Neural cell (in vitro differentiated cells): ENCODE results near the gene PRKCA. TPM values are rescaled to one million over a fixed set of nuclear protein-coding genes. Genes with fewer than 3 reads are reported as not detected.
A peak's percentile ranks its signal among the peaks of the same experiment; 100 is the strongest.
"Not testable (repeated sequence)": the region's sequence is repeated elsewhere in the genome, so short reads cannot be mapped to it uniquely, and the experiment has no call there.

ENCODE experiments used
- H2AFZ ChIP-seq: fragments of 200-600, 300-800 bp; sonication (generic), shearing (Covaris generic); 2 replicates; pipeline ENCODE4 v1.6.0; 2014; ENCODE audit warnings: low read depth, mild to moderate bottlenecking, antibody characterized with exemption, low read length, moderate library complexity
- H3F3A ChIP-seq: fragments of 200-600 bp; shearing (Covaris generic); 2 replicates; pipeline ENCODE4 v1.6.1; 2016; ENCODE audit warnings: mild to moderate bottlenecking, moderate library complexity, mixed read lengths, antibody characterized with exemption, low read length; ENCODE audit not compliant: insufficient read depth, poor library complexity, severe bottlenecking
- H3K27ac ChIP-seq: fragments of 200-600, 300-800 bp; sonication (generic), shearing (Covaris generic); 2 replicates; pipeline ENCODE4 v1.5.1; 2014; ENCODE audit warnings: mild to moderate bottlenecking, low read length, moderate library complexity
- H3K27me3 ChIP-seq: fragments of 300-800, 200-600 bp; sonication (generic), shearing (Covaris generic); 2 replicates; pipeline ENCODE4 v1.6.0; 2014; ENCODE audit warnings: mild to moderate bottlenecking, low read depth, low read length, moderate library complexity; ENCODE audit not compliant: insufficient read depth
- H3K36me3 ChIP-seq: fragments of 300-800, 200-600 bp; sonication (generic), shearing (Covaris generic); 2 replicates; pipeline ENCODE4 v1.5.1; 2014; ENCODE audit warnings: mild to moderate bottlenecking, antibody characterized with exemption, low read length, moderate library complexity; ENCODE audit not compliant: insufficient read depth
- H3K4me2 ChIP-seq: fragments of 300-800, 200-600 bp; sonication (generic), shearing (Covaris generic); 2 replicates; pipeline ENCODE4 v1.6.0; 2014; ENCODE audit warnings: mild to moderate bottlenecking, low read length
- H3K4me3 ChIP-seq: fragments of 300-800, 200-600 bp; sonication (generic), shearing (Covaris generic); 2 replicates; pipeline ENCODE4 v1.5.1; 2014; ENCODE audit warnings: mild to moderate bottlenecking, low read length, moderate library complexity
- H3K79me2 ChIP-seq: fragments of 200-600 bp; shearing (Covaris generic); replicated peaks from 2 replicates; pipeline ENCODE4 v1.6.0; 2014; ENCODE audit warnings: mild to moderate bottlenecking, low read length, moderate library complexity; ENCODE audit not compliant: insufficient read depth
- H3K9ac ChIP-seq: fragments of 300-800, 200-600 bp; sonication (generic), shearing (Covaris generic); 2 replicates; pipeline ENCODE4 v1.6.1; 2016; ENCODE audit warnings: mild to moderate bottlenecking, low read length, mixed read lengths
- H3K9me2 ChIP-seq: fragments of 200-600 bp; shearing (Covaris generic); 2 replicates; pipeline ENCODE4 v1.6.1; 2016; ENCODE audit warnings: mild to moderate bottlenecking, low read length, mixed read lengths; ENCODE audit not compliant: insufficient read depth
- H3K9me3 ChIP-seq: fragments of 200-600, 300-800 bp; sonication (generic), shearing (Covaris generic); 2 replicates; pipeline ENCODE4 v1.6.1; 2016; ENCODE audit warnings: mild to moderate bottlenecking, mixed run types, low read length, moderate library complexity, mixed read lengths
- H4K20me1 ChIP-seq: fragments of 200-600 bp; shearing (Covaris generic); 2 replicates; pipeline ENCODE4 v1.6.1; 2016; ENCODE audit warnings: mild to moderate bottlenecking, mixed run types; ENCODE audit not compliant: insufficient read depth
- EP300 ChIP-seq: fragments of 450-650 bp; conservative IDR thresholded peaks from 2 replicates; pipeline ENCODE4 v1.6.1; 2014; ENCODE audit warnings: antibody characterized with exemption, mild to moderate bottlenecking, moderate library complexity; ENCODE audit not compliant: poor library complexity, severe bottlenecking
- EZH2 ChIP-seq: fragments of 200-600, 300-800 bp; shearing (Covaris generic), sonication (generic); IDR thresholded peaks from 2 replicates; pipeline ENCODE4 v1.6.1; 2014; ENCODE audit warnings: antibody characterized with exemption, low read length, borderline replicate concordance, mild to moderate bottlenecking; ENCODE audit not compliant: insufficient read depth, poor library complexity, severe bottlenecking
- MXI1 ChIP-seq: fragments of 450-650 bp; conservative IDR thresholded peaks from 2 replicates; pipeline ENCODE4 v1.6.1; 2014; ENCODE audit warnings: antibody characterized with exemption, mild to moderate bottlenecking; ENCODE audit not compliant: poor library complexity, severe bottlenecking
- POLR2AphosphoS5 ChIP-seq: IDR thresholded peaks from 2 replicates; pipeline ENCODE4 v1.6.1; 2012
- RAD21 ChIP-seq: fragments of 450-650 bp; conservative IDR thresholded peaks from 2 replicates; pipeline ENCODE4 v1.6.1; 2014; ENCODE audit warnings: antibody characterized with exemption, mild to moderate bottlenecking, moderate library complexity
- SMC3 ChIP-seq: fragments of 450-650 bp; conservative IDR thresholded peaks from 2 replicates; pipeline ENCODE4 v1.6.1; 2014; ENCODE audit warnings: antibody characterized with exemption, mild to moderate bottlenecking, moderate library complexity; ENCODE audit not compliant: poor library complexity
- TAF1 ChIP-seq: IDR thresholded peaks from 2 replicates; pipeline ENCODE4 v1.6.1; 2012; ENCODE audit warnings: low read depth
- polyA minus RNA-seq: library from RNA; depleted of rRNA, polyadenylated mRNA; stranded (reverse); fragments of >200 nt; gene quantifications from 2 replicates; pipeline ENCODE4 v1.2.3, GENCODE V29; 2014
- polyA plus RNA-seq: library from polyadenylated mRNA; depleted of rRNA; stranded (reverse); fragments of >200 nt; gene quantifications from 2 replicates; pipeline ENCODE4 v1.2.3, GENCODE V29; 2014
- TF ChIP-seq, protein P1 (sequence below): fragments of 450-650 bp; IDR thresholded peaks from 2 replicates; pipeline ENCODE4 v1.5.1; 2014; ENCODE audit warnings: antibody characterized with exemption, mild to moderate bottlenecking, moderate library complexity; ENCODE audit not compliant: poor library complexity, severe bottlenecking
- TF ChIP-seq, protein P2 (sequence below): IDR thresholded peaks from 2 replicates; pipeline ENCODE4 v1.6.1; 2012; ENCODE audit warnings: borderline replicate concordance

Gene PRKCA
- 5.8 and 5.9 TPM in 2 replicates for polyA plus RNA-seq
- 15.5 and 20.7 TPM in 2 replicates for polyA minus RNA-seq

DNA sequence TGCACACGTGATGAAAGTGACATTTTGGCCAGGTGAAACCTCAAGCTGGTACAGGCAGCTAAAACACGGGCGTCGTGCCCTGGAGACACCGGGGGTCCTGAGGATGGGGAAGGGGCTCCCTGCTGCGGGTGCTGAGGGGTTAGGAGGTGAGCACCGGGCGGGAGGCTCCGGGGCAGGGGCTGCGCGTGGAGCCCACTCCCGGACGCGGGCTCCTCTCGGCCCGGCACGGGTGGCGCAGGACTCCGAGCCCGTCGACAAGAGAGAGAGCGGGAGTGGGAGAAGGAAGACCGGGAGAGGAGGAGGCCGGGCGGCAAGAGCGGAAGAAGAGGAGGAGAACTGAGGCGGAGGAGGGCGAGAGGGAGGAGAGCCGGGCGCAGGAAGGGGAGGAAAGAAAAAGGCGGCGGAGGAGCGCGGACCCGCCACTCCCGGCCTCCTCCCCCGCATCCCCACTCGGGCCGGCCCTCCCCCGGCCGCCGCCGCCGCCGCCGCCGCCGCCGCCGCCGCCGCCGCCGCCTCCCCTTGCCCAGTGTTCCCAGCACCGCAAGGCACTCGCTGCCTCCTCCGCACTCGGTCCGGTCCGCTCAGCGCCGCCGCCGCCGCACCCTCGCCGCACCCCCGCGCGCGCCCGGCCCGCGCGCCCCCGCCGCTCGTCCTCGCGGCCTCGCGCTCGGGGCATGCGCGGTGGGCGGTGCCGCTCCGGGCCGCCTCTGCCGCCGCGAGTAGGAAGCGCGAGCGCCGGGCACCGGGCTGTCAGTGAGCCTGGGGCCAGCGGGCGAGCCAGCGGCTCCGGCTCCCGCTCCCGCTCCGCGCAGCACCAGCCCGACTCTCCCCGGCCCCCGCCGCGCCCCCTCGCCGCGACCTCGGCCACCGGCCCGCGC, at the start of gene PRKCA:
Gene PRKCA, plus strand, starts transcription at position 750 of the 878 bp plus-strand sequence.
- Histone ChIP-seq H3K27ac (peak within 1 kb of the TSS; percentile 20), H3K36me3 (no peaks in the 10 kb centered on the region), H3K9me2 (no peaks in the 10 kb centered on the region), H3K79me2 (no peaks in the 10 kb centered on the region), H3K9ac (peak within 1 kb of the TSS; percentile 78), H3K9me3 (no peaks in the 10 kb centered on the region), H2AFZ (peak within 1 kb of the TSS; percentile 91), H3K27me3 (peaks cover 52% of the 10 kb centered on the region), H3F3A (no peaks in the 10 kb centered on the region), H3K4me3 (peak within 1 kb of the TSS; percentile 92), H3K4me2 (peak within 1 kb of the TSS; percentile 73), H4K20me1 (no peaks in the 10 kb centered on the region)
- TF ChIP-seq TAF1 (peak; percentile 72), SMC3 (peak; percentile 20), POLR2AphosphoS5 (peak; percentile 74), RAD21 (no peak), MXI1 (peak; percentile 65), EZH2 (no peak), EP300 (no peak)
- TF ChIP-seq, protein P1, sequence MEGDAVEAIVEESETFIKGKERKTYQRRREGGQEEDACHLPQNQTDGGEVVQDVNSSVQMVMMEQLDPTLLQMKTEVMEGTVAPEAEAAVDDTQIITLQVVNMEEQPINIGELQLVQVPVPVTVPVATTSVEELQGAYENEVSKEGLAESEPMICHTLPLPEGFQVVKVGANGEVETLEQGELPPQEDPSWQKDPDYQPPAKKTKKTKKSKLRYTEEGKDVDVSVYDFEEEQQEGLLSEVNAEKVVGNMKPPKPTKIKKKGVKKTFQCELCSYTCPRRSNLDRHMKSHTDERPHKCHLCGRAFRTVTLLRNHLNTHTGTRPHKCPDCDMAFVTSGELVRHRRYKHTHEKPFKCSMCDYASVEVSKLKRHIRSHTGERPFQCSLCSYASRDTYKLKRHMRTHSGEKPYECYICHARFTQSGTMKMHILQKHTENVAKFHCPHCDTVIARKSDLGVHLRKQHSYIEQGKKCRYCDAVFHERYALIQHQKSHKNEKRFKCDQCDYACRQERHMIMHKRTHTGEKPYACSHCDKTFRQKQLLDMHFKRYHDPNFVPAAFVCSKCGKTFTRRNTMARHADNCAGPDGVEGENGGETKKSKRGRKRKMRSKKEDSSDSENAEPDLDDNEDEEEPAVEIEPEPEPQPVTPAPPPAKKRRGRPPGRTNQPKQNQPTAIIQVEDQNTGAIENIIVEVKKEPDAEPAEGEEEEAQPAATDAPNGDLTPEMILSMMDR = no peak
- TF ChIP-seq, protein P2, sequence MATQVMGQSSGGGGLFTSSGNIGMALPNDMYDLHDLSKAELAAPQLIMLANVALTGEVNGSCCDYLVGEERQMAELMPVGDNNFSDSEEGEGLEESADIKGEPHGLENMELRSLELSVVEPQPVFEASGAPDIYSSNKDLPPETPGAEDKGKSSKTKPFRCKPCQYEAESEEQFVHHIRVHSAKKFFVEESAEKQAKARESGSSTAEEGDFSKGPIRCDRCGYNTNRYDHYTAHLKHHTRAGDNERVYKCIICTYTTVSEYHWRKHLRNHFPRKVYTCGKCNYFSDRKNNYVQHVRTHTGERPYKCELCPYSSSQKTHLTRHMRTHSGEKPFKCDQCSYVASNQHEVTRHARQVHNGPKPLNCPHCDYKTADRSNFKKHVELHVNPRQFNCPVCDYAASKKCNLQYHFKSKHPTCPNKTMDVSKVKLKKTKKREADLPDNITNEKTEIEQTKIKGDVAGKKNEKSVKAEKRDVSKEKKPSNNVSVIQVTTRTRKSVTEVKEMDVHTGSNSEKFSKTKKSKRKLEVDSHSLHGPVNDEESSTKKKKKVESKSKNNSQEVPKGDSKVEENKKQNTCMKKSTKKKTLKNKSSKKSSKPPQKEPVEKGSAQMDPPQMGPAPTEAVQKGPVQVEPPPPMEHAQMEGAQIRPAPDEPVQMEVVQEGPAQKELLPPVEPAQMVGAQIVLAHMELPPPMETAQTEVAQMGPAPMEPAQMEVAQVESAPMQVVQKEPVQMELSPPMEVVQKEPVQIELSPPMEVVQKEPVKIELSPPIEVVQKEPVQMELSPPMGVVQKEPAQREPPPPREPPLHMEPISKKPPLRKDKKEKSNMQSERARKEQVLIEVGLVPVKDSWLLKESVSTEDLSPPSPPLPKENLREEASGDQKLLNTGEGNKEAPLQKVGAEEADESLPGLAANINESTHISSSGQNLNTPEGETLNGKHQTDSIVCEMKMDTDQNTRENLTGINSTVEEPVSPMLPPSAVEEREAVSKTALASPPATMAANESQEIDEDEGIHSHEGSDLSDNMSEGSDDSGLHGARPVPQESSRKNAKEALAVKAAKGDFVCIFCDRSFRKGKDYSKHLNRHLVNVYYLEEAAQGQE = no peak

DNA sequence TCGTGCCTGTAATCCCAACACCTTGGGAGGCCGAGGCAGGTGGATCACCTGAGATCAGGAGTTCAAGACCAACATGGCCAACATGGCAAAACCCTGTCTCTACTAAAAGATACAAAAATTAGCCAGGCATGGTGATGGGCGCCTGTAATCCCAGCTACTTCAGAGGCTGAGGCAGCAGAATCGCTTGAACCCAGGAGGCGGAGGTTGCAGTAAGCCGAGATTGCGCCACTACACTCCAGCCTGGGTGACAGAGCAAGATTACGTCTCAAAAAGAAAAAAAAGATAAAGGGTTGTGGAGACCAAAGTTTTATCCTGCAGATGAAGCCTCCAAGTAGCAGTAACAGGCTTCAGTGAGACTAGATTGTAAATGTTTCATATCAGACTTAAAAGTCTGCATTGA, 49.0 kb upstream of the PRKCA start:
- H3K9ac ChIP-seq, H3K27ac ChIP-seq, H4K20me1 ChIP-seq, H3K9me3 ChIP-seq, H3K4me2 ChIP-seq, H3K27me3 ChIP-seq, H3K36me3 ChIP-seq, H2AFZ ChIP-seq, H3K4me3 ChIP-seq, H3K79me2 ChIP-seq, H3K9me2 ChIP-seq, H3F3A ChIP-seq: not testable (repeated sequence)
